HepG2 (cell line): ENCODE data around the gene TACC2.

Experiments
- CTCF ChIP-seq: sonication (generic); formaldehyde crosslinking; IDR thresholded peaks from 2 replicates; pipeline ENCODE4 v1.5.0; 2020; ENCODE audit warnings: mild to moderate bottlenecking, missing genetic modification reagents, moderate library complexity
- TEAD2 ChIP-seq: sonication (generic); formaldehyde crosslinking; IDR thresholded peaks from 2 replicates; pipeline ENCODE4 v1.9.0; 2021; ENCODE audit warnings: missing genetic modification reagents

- no peak for TF ChIP-seq TEAD2
- no peak for TF ChIP-seq CTCF (CRISPR knock-in tag)
These were observed 143.4 kb downstream of the TACC2 start for GRCh38 chr10:122132331-122132755.
